NCI-H1417 (cell line): ENCODE data around the gene CRABP2.

ENCODE experiments used
- DNase-seq, 3 experiments: peaks; one replicate each; lab custom pipeline; 2025; lab: John Stamatoyannopoulos, UW

CRABP2 gene

DNA sequence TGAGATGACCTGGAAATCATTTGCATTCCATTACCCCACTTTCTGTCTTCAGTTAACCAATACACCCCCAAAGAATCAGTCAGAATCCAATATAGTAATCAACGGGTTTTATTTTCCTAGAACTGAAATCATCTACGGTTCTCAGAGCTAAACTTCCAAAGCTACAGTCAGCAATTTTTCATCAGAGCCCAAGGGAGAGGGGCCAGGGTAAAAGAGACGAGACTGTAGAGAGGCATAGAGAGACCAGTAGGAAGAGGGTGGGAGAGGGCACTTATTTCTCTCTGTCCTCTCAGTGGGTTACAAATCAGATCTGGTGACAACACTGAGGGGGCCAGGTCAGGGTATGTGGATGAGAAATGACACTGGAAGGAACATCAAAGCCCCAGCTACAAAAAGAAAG lies 36.6 kb upstream of the CRABP2 start:
- peak in 1 of 3 experiments; percentile 33 for DNase-seq

GRCh38 chr1:156741481-156741983 lies 36.1 kb upstream of the CRABP2 start:
- no peak for DNase-seq

- peak; percentile 97 to 100 (median 100) for DNase-seq
Measured at GRCh38 chr1:156740741-156741480, 35.5 kb upstream of the CRABP2 start, which contains the start of gene MRPL24. Gene MRPL24, minus strand, starts transcription at chr1:156741088. Its CDS starts 2,384 bp downstream, at chr1:156738704.

GRCh38 chr1:156740237-156740740 lies 34.9 kb upstream of the CRABP2 start:
- DNase-seq, result no peak

DNA sequence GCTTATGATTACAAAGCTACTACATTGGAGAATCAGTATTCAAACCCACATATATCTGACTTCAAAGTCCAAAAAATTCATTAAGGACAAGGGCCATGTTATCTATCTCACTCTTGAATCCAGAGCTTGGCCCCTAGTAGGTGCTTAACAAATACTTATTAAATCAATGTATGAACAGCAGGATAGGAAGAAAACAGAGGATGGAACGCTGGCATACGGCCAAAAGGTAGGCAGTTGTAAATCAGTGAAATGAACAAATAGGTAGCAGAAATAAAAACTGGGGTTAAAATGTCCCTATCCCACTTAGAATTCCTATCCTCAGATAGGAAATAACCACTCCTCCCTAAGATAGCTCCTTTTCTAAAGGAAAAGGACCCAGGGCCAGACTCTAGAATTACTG lies 33.5 kb upstream of the CRABP2 start:
- no peak for DNase-seq

- DNase-seq, result no peak
Measured at GRCh38 chr1:156738407-156738806, 33.0 kb upstream of the CRABP2 start.

- DNase-seq, result no peak
Measured at GRCh38 chr1:156733989-156734584, 28.7 kb upstream of the CRABP2 start.

- peak; percentile 93 to 100 (median 97) for DNase-seq
Measured at GRCh38 chr1:156728599-156729462, 23.4 kb upstream of the CRABP2 start, which contains the start of gene ISG20L2. Gene ISG20L2, minus strand, starts transcription at chr1:156728766. Its CDS starts 1,114 bp downstream, at chr1:156727652.

DNA sequence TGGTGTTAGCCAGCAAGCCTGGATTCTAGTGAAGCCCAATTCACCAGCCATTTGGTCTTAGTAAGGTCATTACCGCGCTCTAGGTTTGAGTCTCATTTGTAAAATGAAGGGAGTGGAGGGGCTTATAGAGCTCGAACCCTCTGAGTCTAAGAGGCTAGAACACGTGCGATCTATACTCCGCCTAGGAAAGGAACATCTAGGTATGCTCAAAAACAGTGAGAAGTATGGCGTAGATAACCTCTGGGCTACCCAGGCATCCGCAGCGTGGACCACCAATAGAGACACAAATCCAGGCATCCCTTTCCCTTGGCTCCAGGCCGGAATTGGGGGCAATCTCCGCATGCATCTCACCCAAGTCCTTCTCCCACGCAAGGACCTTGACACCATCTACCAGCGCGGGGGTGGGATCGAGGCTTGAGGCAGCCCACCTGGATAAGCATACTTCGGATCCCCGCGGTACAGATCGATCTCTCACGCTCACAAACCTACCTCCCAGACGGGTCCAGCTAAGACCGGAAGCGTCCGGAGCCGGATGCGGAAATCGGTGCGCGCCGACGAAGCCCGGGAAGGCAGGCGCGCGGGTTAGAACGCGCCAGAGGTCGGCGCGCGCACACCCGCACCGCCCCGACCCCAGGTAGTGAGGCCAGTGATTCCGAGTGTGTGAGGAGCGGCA lies 22.7 kb upstream of the CRABP2 start, which contains the start of gene METTL25B:
Gene METTL25B (plus strand): TSS at position 544 of the 673 bp plus-strand sequence. CDS start 636 bp downstream, outside the sequence.
- peak; percentile 87 to 95 (median 92) for DNase-seq

- DNase-seq, result no peak
Measured at GRCh38 chr1:156727492-156727891, 22.1 kb upstream of the CRABP2 start.

- peak; percentile 13 to 50 (median 35) for DNase-seq
Measured at GRCh38 chr1:156726549-156727226, 21.3 kb upstream of the CRABP2 start.

GRCh38 chr1:156725683-156726280 lies 20.4 kb upstream of the CRABP2 start:
- peak; percentile 67 to 89 (median 88) for DNase-seq

GRCh38 chr1:156721535-156721934 lies 16.2 kb upstream of the CRABP2 start:
- DNase-seq, result no peak

- DNase-seq, result no peak
Measured at GRCh38 chr1:156721131-156721530, 15.7 kb upstream of the CRABP2 start.

DNA sequence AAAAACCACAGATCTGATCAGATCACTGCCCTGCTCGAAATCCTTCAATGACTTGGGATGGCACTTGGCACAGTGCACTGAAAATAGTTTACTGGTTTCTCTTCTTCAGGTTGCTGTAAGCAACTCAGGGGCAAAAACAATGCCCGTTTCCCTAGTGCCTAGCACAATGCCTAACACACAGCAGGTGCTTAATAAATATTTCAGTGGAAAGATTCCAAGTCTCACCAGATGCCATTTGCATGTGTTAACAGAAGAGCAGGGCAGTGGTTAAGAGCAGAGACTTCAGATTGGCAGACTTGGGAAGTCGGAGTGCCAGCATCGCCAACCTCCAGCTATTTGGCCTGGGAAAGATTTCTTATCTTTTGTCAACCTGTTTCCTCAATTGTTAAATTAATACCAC lies 12.0 kb upstream of the CRABP2 start:
- no peak for DNase-seq

GRCh38 chr1:156714830-156715229 lies 9.4 kb upstream of the CRABP2 start:
- DNase-seq, result no peak

- DNase-seq, result no peak
Measured at GRCh38 chr1:156712626-156713025, 7.2 kb upstream of the CRABP2 start.

DNA sequence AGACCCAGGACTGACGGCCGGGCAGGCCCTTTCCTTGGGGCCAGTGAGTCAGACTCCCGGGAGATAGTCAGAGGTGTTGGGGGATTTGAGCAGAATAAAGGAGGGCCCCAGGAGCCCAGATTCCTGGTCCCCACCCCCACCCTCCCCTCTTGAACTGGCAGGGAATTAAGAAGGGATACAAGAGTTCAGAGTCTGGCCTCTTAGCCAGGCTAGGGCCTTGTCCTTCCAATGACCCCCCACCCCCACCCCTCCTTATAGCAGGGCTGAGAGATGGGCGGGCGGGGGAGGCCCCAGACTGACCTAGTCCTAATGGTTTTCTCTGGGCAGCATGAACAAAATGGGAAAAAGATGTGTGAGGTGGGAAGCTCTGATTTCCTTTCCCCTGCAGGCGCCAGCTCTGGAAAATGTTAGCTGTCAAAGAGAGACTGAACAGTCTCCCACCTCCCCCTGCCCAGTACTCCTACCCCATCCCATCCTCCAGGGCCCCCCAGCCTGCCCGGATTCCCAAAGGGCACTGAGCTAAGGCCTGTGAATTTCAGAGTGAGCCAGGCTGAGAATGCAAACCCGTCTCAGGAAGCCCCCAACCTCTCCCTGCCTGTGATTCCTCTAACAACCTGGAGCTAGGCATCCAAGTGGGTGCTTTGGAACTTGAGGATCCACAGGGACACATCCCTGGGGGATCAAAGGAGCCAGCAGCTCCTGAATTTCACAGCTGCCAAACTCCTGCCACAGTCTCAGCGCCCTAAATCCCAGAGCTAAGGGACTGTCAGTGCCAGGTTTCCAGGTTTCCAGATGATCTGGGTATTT lies 5.8 kb upstream of the CRABP2 start:
- DNase-seq, result no peak

- peak; percentile 7 to 35 (median 34) for DNase-seq
Measured at GRCh38 chr1:156709757-156710489, 4.5 kb upstream of the CRABP2 start.
